ENCODE data around the gene SYNJ2. TPM values are rescaled to one million over a fixed set of nuclear protein-coding genes. Genes with fewer than 3 reads are reported as not detected.

The SYNJ2 gene
- total and polyA plus RNA-seq, 2 donors from 2014 or later: 1.7 to 15.8 TPM

- H3K4me3 ChIP-seq (ENCODE audit: low read length in 3 of 3): no peak overlapping the region
- H3K4me1 ChIP-seq (ENCODE audit: control insufficient read depth in 2 of 3, insufficient read depth in 2 of 3, low read depth in 1 of 3, low read length in 3 of 3): no peaks in the 10 kb centered on the region
- DNase-seq (no peak), FAIRE-seq (no peak)
- intact Hi-C loops (cut with DNase I): no loop called here
- no peak overlapping the region for H3K27ac ChIP-seq (ENCODE audit: low read depth in 2 of 2, low read length in 2 of 2)
- no peaks in the 10 kb centered on the region for H3K27me3 ChIP-seq (ENCODE audit: control insufficient read depth, insufficient read depth, low read length)
- no peaks in the 10 kb centered on the region for H3K9me3 ChIP-seq (ENCODE audit: control insufficient read depth in 2 of 3, insufficient read depth in 1 of 3, low read length in 3 of 3)
- H3K9ac ChIP-seq (ENCODE audit: low read length in 3 of 3): no peak overlapping the region
- no peak for TF ChIP-seq CTCF (IDR thresholded peaks at IDR 0.05; ENCODE audit: borderline replicate concordance, extremely low read depth, insufficient read depth)
- no peaks in the 10 kb centered on the region for H3K36me3 ChIP-seq (ENCODE audit: control insufficient read depth in 2 of 3, insufficient read depth in 3 of 3, low read length in 3 of 3)
Measured at GRCh38 chr6:158050955-158051354, 69.3 kb downstream of the SYNJ2 start.

GRCh38 chr6:158051968-158052367 lies 70.3 kb downstream of the SYNJ2 start:
- FAIRE-seq: no peak
- intact Hi-C loops (cut with DNase I): no loop called here

GRCh38 chr6:158053377-158054313 lies 72.0 kb downstream of the SYNJ2 start:
- H3K27ac ChIP-seq (ENCODE audit: low read depth in 2 of 2, low read length in 2 of 2): no peak overlapping the region
- TF ChIP-seq CTCF (IDR thresholded peaks at IDR 0.05; ENCODE audit: borderline replicate concordance, extremely low read depth, insufficient read depth): no peak
- no peaks in the 10 kb centered on the region for H3K4me1 ChIP-seq (ENCODE audit: control insufficient read depth in 2 of 3, insufficient read depth in 2 of 3, low read depth in 1 of 3, low read length in 3 of 3)
- no peaks in the 10 kb centered on the region for H3K36me3 ChIP-seq (ENCODE audit: control insufficient read depth in 2 of 3, insufficient read depth in 3 of 3, low read length in 3 of 3)
- H3K9ac ChIP-seq (ENCODE audit: low read length in 3 of 3): no peak overlapping the region
- DNase-seq (peak in 1 of 5 donors; percentile 27), FAIRE-seq (no peak)
- no peaks in the 10 kb centered on the region for H3K9me3 ChIP-seq (ENCODE audit: control insufficient read depth in 2 of 3, insufficient read depth in 1 of 3, low read length in 3 of 3)
- intact Hi-C loops (cut with DNase I): no loop called here
- no peaks in the 10 kb centered on the region for H3K27me3 ChIP-seq (ENCODE audit: control insufficient read depth, insufficient read depth, low read length)
- H3K4me3 ChIP-seq (ENCODE audit: low read length in 3 of 3): no peak overlapping the region

More at GRCh38 chr6:158051968-158052367, 70.3 kb downstream of the SYNJ2 start:
- Histone ChIP-seq H3K4me3 (ENCODE audit: low read length in 3 of 3) (no peak overlapping the region), H3K27me3 (ENCODE audit: control insufficient read depth, insufficient read depth, low read length) (no peaks in the 10 kb centered on the region), H3K9me3 (ENCODE audit: control insufficient read depth in 2 of 3, insufficient read depth in 1 of 3, low read length in 3 of 3) (no peaks in the 10 kb centered on the region), H3K4me1 (ENCODE audit: control insufficient read depth in 2 of 3, insufficient read depth in 2 of 3, low read depth in 1 of 3, low read length in 3 of 3) (no peaks in the 10 kb centered on the region), H3K9ac (ENCODE audit: low read length in 3 of 3) (no peak overlapping the region), H3K36me3 (ENCODE audit: control insufficient read depth in 2 of 3, insufficient read depth in 3 of 3, low read length in 3 of 3) (no peaks in the 10 kb centered on the region), H3K27ac (ENCODE audit: low read depth in 2 of 2, low read length in 2 of 2) (no peak overlapping the region)
- TF ChIP-seq CTCF (IDR thresholded peaks at IDR 0.05; ENCODE audit: borderline replicate concordance, extremely low read depth, insufficient read depth): no peak
- no peak for DNase-seq

All from kidney (tissue), 14 donors.